Measurements from ENCODE around the gene TBCK.

The TBCK gene

DNA sequence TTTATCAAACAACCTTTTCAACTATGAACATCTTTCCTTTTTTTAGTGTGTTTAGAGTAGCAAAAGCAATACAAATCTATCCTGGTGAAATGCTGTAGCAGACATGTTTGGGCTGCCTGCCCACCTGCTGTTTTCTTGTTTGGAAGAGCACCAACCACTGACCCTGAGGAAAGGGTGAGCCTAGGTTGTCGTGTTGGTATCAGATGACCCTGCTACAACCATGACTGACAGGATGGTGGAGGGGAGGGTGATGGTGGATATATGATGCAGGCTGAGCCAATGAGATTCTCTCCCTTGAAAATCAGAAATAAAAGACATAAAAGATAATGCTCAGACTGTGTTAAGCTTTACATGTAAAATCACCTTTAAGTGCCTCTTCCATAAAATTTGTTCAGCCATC is 219.6 kb downstream of the TBCK start:
- Histone ChIP-seq H2AFZ (ENCODE audit: low read depth) (no peak overlapping the region), H3K27ac (no peak overlapping the region), H3K4me3 (IDR thresholded peaks at IDR 0.05; ENCODE audit: insufficient read depth, low read depth, low read length) (no peak overlapping the region), H4K20me1 (ENCODE audit: insufficient read depth) (no peaks in the 10 kb centered on the region), H3K27me3 (ENCODE audit: insufficient read depth, low read depth) (no peaks in the 10 kb centered on the region), H3K36me3 (ENCODE audit: insufficient read depth) (no peaks in the 10 kb centered on the region), H3K79me2 (ENCODE audit: insufficient read depth, low read depth) (no peaks in the 10 kb centered on the region), H3K9ac (no peak overlapping the region), H3K4me2 (no peak overlapping the region), H3K4me1 (ENCODE audit: low read depth, poor library complexity, severe bottlenecking) (no peaks in the 10 kb centered on the region)
- TF ChIP-seq, protein P1, sequence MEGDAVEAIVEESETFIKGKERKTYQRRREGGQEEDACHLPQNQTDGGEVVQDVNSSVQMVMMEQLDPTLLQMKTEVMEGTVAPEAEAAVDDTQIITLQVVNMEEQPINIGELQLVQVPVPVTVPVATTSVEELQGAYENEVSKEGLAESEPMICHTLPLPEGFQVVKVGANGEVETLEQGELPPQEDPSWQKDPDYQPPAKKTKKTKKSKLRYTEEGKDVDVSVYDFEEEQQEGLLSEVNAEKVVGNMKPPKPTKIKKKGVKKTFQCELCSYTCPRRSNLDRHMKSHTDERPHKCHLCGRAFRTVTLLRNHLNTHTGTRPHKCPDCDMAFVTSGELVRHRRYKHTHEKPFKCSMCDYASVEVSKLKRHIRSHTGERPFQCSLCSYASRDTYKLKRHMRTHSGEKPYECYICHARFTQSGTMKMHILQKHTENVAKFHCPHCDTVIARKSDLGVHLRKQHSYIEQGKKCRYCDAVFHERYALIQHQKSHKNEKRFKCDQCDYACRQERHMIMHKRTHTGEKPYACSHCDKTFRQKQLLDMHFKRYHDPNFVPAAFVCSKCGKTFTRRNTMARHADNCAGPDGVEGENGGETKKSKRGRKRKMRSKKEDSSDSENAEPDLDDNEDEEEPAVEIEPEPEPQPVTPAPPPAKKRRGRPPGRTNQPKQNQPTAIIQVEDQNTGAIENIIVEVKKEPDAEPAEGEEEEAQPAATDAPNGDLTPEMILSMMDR (conservative IDR thresholded peaks at IDR 0.05; ENCODE audit: low read depth, low read length) = no peak

DNA sequence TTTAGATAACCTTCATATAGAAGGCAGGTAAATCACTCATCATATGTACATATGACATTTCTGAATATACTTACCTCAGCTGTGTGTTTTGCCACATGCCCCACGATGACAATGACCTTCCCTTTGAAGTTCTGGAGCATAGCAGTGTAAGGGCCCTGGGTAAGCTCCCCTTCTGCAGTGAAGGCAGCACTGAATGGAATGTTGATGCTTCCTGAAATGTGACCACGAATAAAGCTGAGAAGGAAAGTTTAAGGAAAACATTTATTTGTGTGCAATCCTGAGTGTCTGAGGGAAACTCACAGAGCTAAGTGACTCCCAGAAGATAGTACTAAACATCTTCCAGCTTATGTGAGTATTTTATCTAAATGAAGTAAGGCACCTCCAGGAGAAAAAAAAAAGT is 220.6 kb downstream of the TBCK start:
- Histone ChIP-seq H4K20me1 (ENCODE audit: insufficient read depth) (no peaks in the 10 kb centered on the region), H3K4me1 (ENCODE audit: low read depth, poor library complexity, severe bottlenecking) (no peaks in the 10 kb centered on the region), H3K36me3 (ENCODE audit: insufficient read depth) (no peaks in the 10 kb centered on the region), H3K4me2 (no peak overlapping the region), H2AFZ (ENCODE audit: low read depth) (no peak overlapping the region), H3K27ac (no peak overlapping the region), H3K79me2 (ENCODE audit: insufficient read depth, low read depth) (no peaks in the 10 kb centered on the region), H3K4me3 (IDR thresholded peaks at IDR 0.05; ENCODE audit: insufficient read depth, low read depth, low read length) (no peak overlapping the region), H3K27me3 (ENCODE audit: insufficient read depth, low read depth) (no peaks in the 10 kb centered on the region), H3K9ac (no peak overlapping the region)
- TF ChIP-seq, protein P1 (conservative IDR thresholded peaks at IDR 0.05; ENCODE audit: low read depth, low read length) = no peak

DNA sequence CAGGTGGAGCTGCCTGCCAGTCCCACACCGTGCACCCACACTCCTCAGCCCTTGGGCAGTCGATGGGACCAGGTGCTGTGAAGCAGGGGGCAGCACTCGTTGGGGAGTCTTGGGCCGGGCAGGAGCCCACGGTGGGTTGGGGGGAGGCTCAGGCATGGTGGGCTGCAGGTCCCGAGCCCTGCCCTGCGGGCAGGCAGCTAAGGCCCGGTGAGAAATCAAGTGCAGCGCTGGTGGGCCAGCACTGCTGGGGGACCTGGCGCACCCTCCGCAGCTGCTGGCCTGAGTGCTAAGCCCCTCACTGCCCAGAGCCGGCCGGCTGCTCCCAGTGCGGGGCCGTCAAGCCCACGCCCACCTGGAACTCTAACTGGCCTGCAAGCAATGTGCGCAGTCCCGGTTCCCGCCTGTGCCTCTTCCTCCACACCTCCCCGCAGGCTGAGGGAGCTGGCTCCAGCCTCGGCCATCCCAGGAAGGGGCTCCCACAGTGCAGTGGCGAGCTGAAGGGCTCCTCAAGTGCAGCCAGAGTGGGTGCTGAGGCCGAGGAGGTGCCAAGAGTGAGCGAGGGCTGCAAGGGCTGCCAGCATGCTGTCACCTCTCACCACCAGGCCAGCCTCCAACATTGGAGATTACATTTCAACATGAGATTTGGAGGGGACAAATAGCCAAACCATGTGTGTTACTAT is 223.5 kb downstream of the TBCK start:
- TF ChIP-seq, protein P1 (conservative IDR thresholded peaks at IDR 0.05; ENCODE audit: low read depth, low read length) = no peak
- H3K27me3 ChIP-seq (ENCODE audit: insufficient read depth, low read depth) = no peaks in the 10 kb centered on the region
- no peak overlapping the region for H3K4me3 ChIP-seq (IDR thresholded peaks at IDR 0.05; ENCODE audit: insufficient read depth, low read depth, low read length)
- no peak overlapping the region for H3K27ac ChIP-seq
- no peaks in the 10 kb centered on the region for H3K79me2 ChIP-seq (ENCODE audit: insufficient read depth, low read depth)
- no peak overlapping the region for H2AFZ ChIP-seq (ENCODE audit: low read depth)
- no peaks in the 10 kb centered on the region for H4K20me1 ChIP-seq (ENCODE audit: insufficient read depth)
- no peak overlapping the region for H3K4me2 ChIP-seq
- no peaks in the 10 kb centered on the region for H3K36me3 ChIP-seq (ENCODE audit: insufficient read depth)
- H3K4me1 ChIP-seq (ENCODE audit: low read depth, poor library complexity, severe bottlenecking) = no peaks in the 10 kb centered on the region
- H3K9ac ChIP-seq = no peak overlapping the region

DNA sequence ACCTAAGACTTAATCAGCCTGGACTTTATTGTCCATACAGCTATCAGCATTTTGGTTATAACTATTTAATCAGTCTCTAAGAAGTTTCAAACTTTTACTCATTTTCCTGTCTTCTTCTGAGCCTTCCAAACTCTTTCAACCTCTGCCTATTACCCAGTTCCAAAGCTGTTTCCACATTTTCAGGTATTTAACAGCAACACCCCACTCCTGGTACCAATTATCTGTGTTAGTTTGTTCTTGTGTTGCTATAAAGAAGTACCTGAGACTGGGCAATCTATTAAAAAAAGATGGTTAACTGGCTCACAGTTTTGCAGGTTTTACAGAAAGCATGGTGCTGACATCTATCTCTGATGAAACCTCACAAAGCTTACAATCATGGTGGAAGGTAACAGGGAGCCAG is 225.2 kb downstream of the TBCK start:
- no peaks in the 10 kb centered on the region for H3K36me3 ChIP-seq (ENCODE audit: insufficient read depth)
- TF ChIP-seq, protein P1 (conservative IDR thresholded peaks at IDR 0.05; ENCODE audit: low read depth, low read length) = no peak

More for the DNA sequence above, 225.2 kb downstream of the TBCK start:
- Histone ChIP-seq H3K9ac (no peak overlapping the region), H3K79me2 (ENCODE audit: insufficient read depth, low read depth) (no peaks in the 10 kb centered on the region), H3K4me1 (ENCODE audit: low read depth, poor library complexity, severe bottlenecking) (no peaks in the 10 kb centered on the region), H3K27me3 (ENCODE audit: insufficient read depth, low read depth) (no peaks in the 10 kb centered on the region), H3K4me3 (IDR thresholded peaks at IDR 0.05; ENCODE audit: insufficient read depth, low read depth, low read length) (no peak overlapping the region), H3K4me2 (no peak overlapping the region), H2AFZ (ENCODE audit: low read depth) (no peak overlapping the region), H4K20me1 (ENCODE audit: insufficient read depth) (no peaks in the 10 kb centered on the region), H3K27ac (no peak overlapping the region)

Data from KMS-11 (cell line).